Measurements from ENCODE around the gene ZBED5. TPM values are rescaled to one million over a fixed set of nuclear protein-coding genes. Genes with fewer than 3 reads are reported as not detected.
"Not testable (repeated sequence)": the region's sequence is repeated elsewhere in the genome, so short reads cannot be mapped to it uniquely, and the experiment has no call there.

The ZBED5 gene
- total RNA-seq, 1 donor from 2014 or later: 89.1 TPM

- Mint-ChIP-seq H3K9me3 (no peaks in the 10 kb centered on the region), H3K27ac (ENCODE audit: unreplicated experiment) (no peak overlapping the region), H3K27me3 (ENCODE audit: low read depth) (no peaks in the 10 kb centered on the region), H3K36me3 (ENCODE audit: low read depth) (peaks cover 3% of the 10 kb centered on the region), H3K4me1 (peaks cover under 1% of the 10 kb centered on the region), H3K4me3 (no peak overlapping the region)
- DNase-seq (ENCODE audit: low read depth, low spot score): no peak
- no peak for TF ChIP-seq CTCF (conservative IDR thresholded peaks at IDR 0.05)
Observed at GRCh38 chr11:10838881-10839280, 19.0 kb downstream of the ZBED5 start.

GRCh38 chr11:10838083-10838482, 19.8 kb downstream of the ZBED5 start:
- H3K36me3 Mint-ChIP-seq (ENCODE audit: low read depth): peaks cover 3% of the 10 kb centered on the region
- H3K9me3 Mint-ChIP-seq: no peaks in the 10 kb centered on the region
- DNase-seq (ENCODE audit: low read depth, low spot score): no peak
- no peak overlapping the region for H3K27ac Mint-ChIP-seq (ENCODE audit: unreplicated experiment)
- no peaks in the 10 kb centered on the region for H3K27me3 Mint-ChIP-seq (ENCODE audit: low read depth)
- H3K4me3 Mint-ChIP-seq: no peak overlapping the region
- TF ChIP-seq CTCF (conservative IDR thresholded peaks at IDR 0.05): no peak
- no peaks in the 10 kb centered on the region for H3K4me1 Mint-ChIP-seq

GRCh38 chr11:10836884-10837283, 21.0 kb downstream of the ZBED5 start:
- H3K4me3 Mint-ChIP-seq; H3K27me3 Mint-ChIP-seq (ENCODE audit: low read depth); H3K9me3 Mint-ChIP-seq; DNase-seq (ENCODE audit: low read depth, low spot score); H3K4me1 Mint-ChIP-seq; H3K36me3 Mint-ChIP-seq (ENCODE audit: low read depth); H3K27ac Mint-ChIP-seq (ENCODE audit: unreplicated experiment): not testable (repeated sequence)

GRCh38 chr11:10829139-10829538, 28.7 kb downstream of the ZBED5 start:
- no peak for TF ChIP-seq CTCF (conservative IDR thresholded peaks at IDR 0.05)
- Mint-ChIP-seq H3K27ac (ENCODE audit: unreplicated experiment) (no peak overlapping the region), H3K9me3 (no peaks in the 10 kb centered on the region), H3K4me3 (no peak overlapping the region), H3K27me3 (ENCODE audit: low read depth) (no peaks in the 10 kb centered on the region), H3K36me3 (ENCODE audit: low read depth) (peaks cover 4% of the 10 kb centered on the region), H3K4me1 (no peaks in the 10 kb centered on the region)
- DNase-seq (ENCODE audit: low read depth, low spot score): no peak

- no peak for TF ChIP-seq CTCF (conservative IDR thresholded peaks at IDR 0.05)
- DNase-seq (ENCODE audit: low read depth, low spot score): no peak
- H3K9me3 Mint-ChIP-seq: no peaks in the 10 kb centered on the region
- no peak overlapping the region for H3K4me3 Mint-ChIP-seq
- H3K27ac Mint-ChIP-seq (ENCODE audit: unreplicated experiment): no peak overlapping the region
- H3K27me3 Mint-ChIP-seq (ENCODE audit: low read depth): no peaks in the 10 kb centered on the region
- H3K4me1 Mint-ChIP-seq: no peaks in the 10 kb centered on the region
- peaks cover 4% of the 10 kb centered on the region for H3K36me3 Mint-ChIP-seq (ENCODE audit: low read depth)
Observed at GRCh38 chr11:10828402-10828801, 29.5 kb downstream of the ZBED5 start.

- H3K27me3 Mint-ChIP-seq (ENCODE audit: low read depth): no peaks in the 10 kb centered on the region
- H3K4me3 Mint-ChIP-seq: no peak overlapping the region
- no peak overlapping the region for H3K27ac Mint-ChIP-seq (ENCODE audit: unreplicated experiment)
- no peaks in the 10 kb centered on the region for H3K4me1 Mint-ChIP-seq
- H3K36me3 Mint-ChIP-seq (ENCODE audit: low read depth): peaks cover under 1% of the 10 kb centered on the region
- no peaks in the 10 kb centered on the region for H3K9me3 Mint-ChIP-seq
- no peak for DNase-seq (ENCODE audit: low read depth, low spot score)
- TF ChIP-seq CTCF (conservative IDR thresholded peaks at IDR 0.05): no peak
Observed at GRCh38 chr11:10824888-10825287, 33.0 kb downstream of the ZBED5 start.

Measured in neural crest cell (in vitro differentiated cells).